Astrocyte (in vitro differentiated cells and primary cell): Measurements from ENCODE around the gene ANKS1A. TPM values are rescaled to one million over a fixed set of nuclear protein-coding genes. Genes with fewer than 3 reads are reported as not detected.

ENCODE experiments used
- DNase-seq: peaks from one replicate; pipeline ENCODE4 v3.0.0-alpha.2; 2010; ENCODE audit warnings: low read depth
- FAIRE-seq: peaks from 2 replicates; lab custom pipeline; 2011; peaks lifted over from hg19 to GRCh38; lab: Jason Lieb, UNC
- H2AFZ ChIP-seq: 2 replicates; pipeline ENCODE4 v1.6.0; 2012; ENCODE audit warnings: low read depth, low read length, inconsistent platforms
- H3K27ac ChIP-seq: 2 replicates; pipeline ENCODE4 v1.5.1; 2011; ENCODE audit warnings: low read depth, low read length, inconsistent platforms
- H3K27me3 ChIP-seq: 2 replicates; pipeline ENCODE4 v1.6.0; 2011; ENCODE audit warnings: low read length, inconsistent platforms; ENCODE audit not compliant: insufficient read depth
- H3K36me3 ChIP-seq: 2 replicates; pipeline ENCODE4 v1.5.1; 2011; ENCODE audit warnings: low read length, inconsistent platforms; ENCODE audit not compliant: insufficient read depth
- H3K4me1 ChIP-seq: 2 replicates; pipeline ENCODE4 v1.5.1; 2011; ENCODE audit warnings: low read length, inconsistent platforms; ENCODE audit not compliant: insufficient read depth
- H3K4me2 ChIP-seq: 2 replicates; pipeline ENCODE4 v1.6.0; 2012; ENCODE audit warnings: low read length, inconsistent platforms
- H3K4me3 ChIP-seq: 2 replicates; pipeline ENCODE4 v1.5.1; 2011; ENCODE audit warnings: low read depth, mild to moderate bottlenecking, low read length, inconsistent platforms; ENCODE audit not compliant: insufficient read depth
- H3K79me2 ChIP-seq: 2 replicates; pipeline ENCODE4 v1.6.0; 2012; ENCODE audit warnings: mild to moderate bottlenecking, low read length, inconsistent platforms; ENCODE audit not compliant: insufficient read depth
- H3K9ac ChIP-seq: 2 replicates; pipeline ENCODE4 v1.6.0; 2012; ENCODE audit warnings: mild to moderate bottlenecking, low read length, inconsistent platforms
- H3K9me3 ChIP-seq: 2 replicates; pipeline ENCODE4 v1.5.1; 2012; ENCODE audit warnings: low read depth, mild to moderate bottlenecking, low read length, inconsistent platforms; ENCODE audit not compliant: insufficient read depth
- H4K20me1 ChIP-seq: 2 replicates; pipeline ENCODE4 v1.6.0; 2012; ENCODE audit warnings: low read length, inconsistent platforms; ENCODE audit not compliant: insufficient read depth
- H3K27ac Mint-ChIP-seq: one replicate; pipeline ENCODE4 v1.8.0; 2021; ENCODE audit warnings: mild to moderate bottlenecking, mixed read lengths; ENCODE audit not compliant: unreplicated experiment
- H3K27me3 Mint-ChIP-seq: one replicate; pipeline ENCODE4 v1.8.0; 2021; ENCODE audit warnings: low read depth, mixed read lengths; ENCODE audit not compliant: unreplicated experiment
- H3K36me3 Mint-ChIP-seq: one replicate; pipeline ENCODE4 v1.8.0; 2021; ENCODE audit warnings: low read depth, mixed read lengths; ENCODE audit not compliant: unreplicated experiment
- H3K4me1 Mint-ChIP-seq: one replicate; pipeline ENCODE4 v1.8.0; 2021; ENCODE audit warnings: low read depth, mixed read lengths; ENCODE audit not compliant: unreplicated experiment
- H3K4me3 Mint-ChIP-seq: one replicate; pipeline ENCODE4 v1.8.0; 2021; ENCODE audit warnings: mild to moderate bottlenecking, moderate library complexity, mixed read lengths; ENCODE audit not compliant: unreplicated experiment
- H3K9me3 Mint-ChIP-seq: one replicate; pipeline ENCODE4 v1.8.0; 2021; ENCODE audit warnings: mild to moderate bottlenecking, mixed read lengths; ENCODE audit not compliant: unreplicated experiment
- CTCF ChIP-seq: IDR thresholded peaks from 2 replicates; pipeline ENCODE4 v1.5.1; 2011; ENCODE audit warnings: low read depth, mild to moderate bottlenecking, inconsistent platforms, low read length, moderate library complexity; ENCODE audit not compliant: insufficient read depth
- EZH2 ChIP-seq: IDR thresholded peaks from 2 replicates; pipeline ENCODE4 v1.6.1; 2012; ENCODE audit warnings: mild to moderate bottlenecking, low read length, inconsistent platforms; ENCODE audit not compliant: insufficient read depth
- total RNA-seq: library from RNA; stranded (reverse); gene quantifications from 2 replicates; pipeline ENCODE4 v1.2.1, GENCODE V29; 2021

ANKS1A gene
- total RNA-seq, 1 donor from 2014 or later = 18.0 TPM

- H3K36me3 ChIP-seq = peaks cover 24% of the 10 kb centered on the region
Observed at GRCh38 chr6:34875292-34876213, 13.5 kb upstream of the ANKS1A start.

GRCh38 chr6:34876472-34876871 lies 12.6 kb upstream of the ANKS1A start:
- peaks cover 26% of the 10 kb centered on the region for H3K36me3 ChIP-seq
- no peak overlapping the region for H3K4me3 ChIP-seq
- H3K4me1 ChIP-seq = no peaks in the 10 kb centered on the region
- H3K9me3 ChIP-seq = no peaks in the 10 kb centered on the region
- H3K4me2 ChIP-seq = no peak overlapping the region
- no peak overlapping the region for H2AFZ ChIP-seq
- no peaks in the 10 kb centered on the region for H3K79me2 ChIP-seq
- H3K9me3 Mint-ChIP-seq = no peaks in the 10 kb centered on the region
- H3K9ac ChIP-seq = no peak overlapping the region
- no peak for FAIRE-seq
- no peak for DNase-seq
- H3K27ac ChIP-seq = no peak overlapping the region
- peaks cover 13% of the 10 kb centered on the region for H3K36me3 Mint-ChIP-seq
- H3K27me3 ChIP-seq = no peaks in the 10 kb centered on the region
- no peak overlapping the region for H3K4me3 Mint-ChIP-seq
- H3K4me1 Mint-ChIP-seq = no peaks in the 10 kb centered on the region
- H3K27ac Mint-ChIP-seq = no peak overlapping the region
- no peaks in the 10 kb centered on the region for H3K27me3 Mint-ChIP-seq
- peaks cover 9% of the 10 kb centered on the region for H4K20me1 ChIP-seq
- TF ChIP-seq CTCF = no peak
- no peak for TF ChIP-seq EZH2

More at GRCh38 chr6:34875292-34876213, 13.5 kb upstream of the ANKS1A start:
- Histone ChIP-seq H3K4me2 (no peak overlapping the region), H4K20me1 (peaks cover 11% of the 10 kb centered on the region), H3K79me2 (no peaks in the 10 kb centered on the region), H3K9ac (no peak overlapping the region), H3K4me3 (no peak overlapping the region), H3K27ac (no peak overlapping the region), H3K27me3 (no peaks in the 10 kb centered on the region), H3K9me3 (no peaks in the 10 kb centered on the region), H3K4me1 (no peaks in the 10 kb centered on the region), H2AFZ (no peak overlapping the region)
- no peak for TF ChIP-seq CTCF
- no peak for TF ChIP-seq EZH2
- H3K36me3 Mint-ChIP-seq = peaks cover 18% of the 10 kb centered on the region
- no peaks in the 10 kb centered on the region for H3K9me3 Mint-ChIP-seq
- DNase-seq (no peak), FAIRE-seq (no peak)
- no peaks in the 10 kb centered on the region for H3K4me1 Mint-ChIP-seq
- no peaks in the 10 kb centered on the region for H3K27me3 Mint-ChIP-seq
- H3K4me3 Mint-ChIP-seq = no peak overlapping the region
- H3K27ac Mint-ChIP-seq = no peak overlapping the region

GRCh38 chr6:34877259-34877658 lies 11.8 kb upstream of the ANKS1A start:
- H3K79me2 ChIP-seq = no peaks in the 10 kb centered on the region
- H3K27me3 ChIP-seq = no peaks in the 10 kb centered on the region
- H3K27ac ChIP-seq = no peak overlapping the region
- H3K4me1 Mint-ChIP-seq = no peaks in the 10 kb centered on the region
- H4K20me1 ChIP-seq = peaks cover 6% of the 10 kb centered on the region
- H3K9ac ChIP-seq = no peak overlapping the region
- H3K36me3 ChIP-seq = peaks cover 26% of the 10 kb centered on the region
- no peaks in the 10 kb centered on the region for H3K27me3 Mint-ChIP-seq
- no peak for TF ChIP-seq CTCF
- no peak for FAIRE-seq
- H3K9me3 Mint-ChIP-seq = no peaks in the 10 kb centered on the region
- H3K36me3 Mint-ChIP-seq = peaks cover 8% of the 10 kb centered on the region
- DNase-seq = no peak
- H3K27ac Mint-ChIP-seq = no peak overlapping the region
- no peaks in the 10 kb centered on the region for H3K9me3 ChIP-seq
- no peaks in the 10 kb centered on the region for H3K4me1 ChIP-seq
- H3K4me3 ChIP-seq = no peak overlapping the region
- H3K4me3 Mint-ChIP-seq = no peak overlapping the region
- no peak overlapping the region for H2AFZ ChIP-seq
- no peak overlapping the region for H3K4me2 ChIP-seq
